Colonic mucosa (tissue), 4 donors: Measurements from ENCODE around the gene ADAMTS7. TPM values are rescaled to one million over a fixed set of nuclear protein-coding genes. Genes with fewer than 3 reads are reported as not detected.

Experiments
- DNase-seq: peaks from one replicate; pipeline ENCODE4 v3.0.0-alpha.2; 2020
- H3K27ac ChIP-seq: fragments of 200-600 bp; one replicate; pipeline ENCODE4 v1.8.0; 2021
- H3K27me3 ChIP-seq: fragments of 200-600 bp; one replicate; pipeline ENCODE4 v1.8.0; 2021
- H3K36me3 ChIP-seq: fragments of 200-600 bp; one replicate; pipeline ENCODE4 v1.8.0; 2021
- H3K4me1 ChIP-seq: fragments of 200-600 bp; one replicate; pipeline ENCODE4 v1.8.0; 2021; ENCODE audit warnings: mild to moderate bottlenecking
- H3K4me3 ChIP-seq: fragments of 200-600 bp; one replicate; pipeline ENCODE4 v1.8.0; 2021
- H3K9ac ChIP-seq, 2 donors: one replicate each; pipeline ENCODE4 v1.7.0; 2013; ENCODE audit warnings: control low read depth in 2 of 2, low read depth in 2 of 2, low read length in 2 of 2
- H3K9me3 ChIP-seq: fragments of 200-600 bp; one replicate; pipeline ENCODE4 v1.8.0; 2021
- intact Hi-C: fragments of 100-400 bp; cut with DNase I; formaldehyde crosslinking; loops from one replicate; pipeline ENCODE4 v1.14.1; 2022
- total RNA-seq, 2 donors: library from RNA; stranded (reverse); fragmentation: NEBNext Ultra II Directional in 1 of 2; extraction: Animal tissue kit (Norgen Biotek cat#: 25700) in 1 of 2; gene quantifications; one replicate each; pipeline ENCODE4 v1.2.1, GENCODE V29; 2021
- TF ChIP-seq, protein P1 (sequence below): fragments of 200-600 bp; IDR thresholded peaks from one replicate; pipeline ENCODE4 v1.8.0; 2022; ENCODE audit warnings: antibody characterized with exemption, mild to moderate bottlenecking
- donor health status: healthy.
- donor health status: DM: no; HTN: no; CAD: no.
- donor health status: DM: no; HTN: no; CAD: no.

Gene ADAMTS7, protein sequence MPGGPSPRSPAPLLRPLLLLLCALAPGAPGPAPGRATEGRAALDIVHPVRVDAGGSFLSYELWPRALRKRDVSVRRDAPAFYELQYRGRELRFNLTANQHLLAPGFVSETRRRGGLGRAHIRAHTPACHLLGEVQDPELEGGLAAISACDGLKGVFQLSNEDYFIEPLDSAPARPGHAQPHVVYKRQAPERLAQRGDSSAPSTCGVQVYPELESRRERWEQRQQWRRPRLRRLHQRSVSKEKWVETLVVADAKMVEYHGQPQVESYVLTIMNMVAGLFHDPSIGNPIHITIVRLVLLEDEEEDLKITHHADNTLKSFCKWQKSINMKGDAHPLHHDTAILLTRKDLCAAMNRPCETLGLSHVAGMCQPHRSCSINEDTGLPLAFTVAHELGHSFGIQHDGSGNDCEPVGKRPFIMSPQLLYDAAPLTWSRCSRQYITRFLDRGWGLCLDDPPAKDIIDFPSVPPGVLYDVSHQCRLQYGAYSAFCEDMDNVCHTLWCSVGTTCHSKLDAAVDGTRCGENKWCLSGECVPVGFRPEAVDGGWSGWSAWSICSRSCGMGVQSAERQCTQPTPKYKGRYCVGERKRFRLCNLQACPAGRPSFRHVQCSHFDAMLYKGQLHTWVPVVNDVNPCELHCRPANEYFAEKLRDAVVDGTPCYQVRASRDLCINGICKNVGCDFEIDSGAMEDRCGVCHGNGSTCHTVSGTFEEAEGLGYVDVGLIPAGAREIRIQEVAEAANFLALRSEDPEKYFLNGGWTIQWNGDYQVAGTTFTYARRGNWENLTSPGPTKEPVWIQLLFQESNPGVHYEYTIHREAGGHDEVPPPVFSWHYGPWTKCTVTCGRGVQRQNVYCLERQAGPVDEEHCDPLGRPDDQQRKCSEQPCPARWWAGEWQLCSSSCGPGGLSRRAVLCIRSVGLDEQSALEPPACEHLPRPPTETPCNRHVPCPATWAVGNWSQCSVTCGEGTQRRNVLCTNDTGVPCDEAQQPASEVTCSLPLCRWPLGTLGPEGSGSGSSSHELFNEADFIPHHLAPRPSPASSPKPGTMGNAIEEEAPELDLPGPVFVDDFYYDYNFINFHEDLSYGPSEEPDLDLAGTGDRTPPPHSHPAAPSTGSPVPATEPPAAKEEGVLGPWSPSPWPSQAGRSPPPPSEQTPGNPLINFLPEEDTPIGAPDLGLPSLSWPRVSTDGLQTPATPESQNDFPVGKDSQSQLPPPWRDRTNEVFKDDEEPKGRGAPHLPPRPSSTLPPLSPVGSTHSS (N-terminal part only)
- 1 to 10 TPM; 1.6 to 1.8 TPM for total RNA-seq

DNA sequence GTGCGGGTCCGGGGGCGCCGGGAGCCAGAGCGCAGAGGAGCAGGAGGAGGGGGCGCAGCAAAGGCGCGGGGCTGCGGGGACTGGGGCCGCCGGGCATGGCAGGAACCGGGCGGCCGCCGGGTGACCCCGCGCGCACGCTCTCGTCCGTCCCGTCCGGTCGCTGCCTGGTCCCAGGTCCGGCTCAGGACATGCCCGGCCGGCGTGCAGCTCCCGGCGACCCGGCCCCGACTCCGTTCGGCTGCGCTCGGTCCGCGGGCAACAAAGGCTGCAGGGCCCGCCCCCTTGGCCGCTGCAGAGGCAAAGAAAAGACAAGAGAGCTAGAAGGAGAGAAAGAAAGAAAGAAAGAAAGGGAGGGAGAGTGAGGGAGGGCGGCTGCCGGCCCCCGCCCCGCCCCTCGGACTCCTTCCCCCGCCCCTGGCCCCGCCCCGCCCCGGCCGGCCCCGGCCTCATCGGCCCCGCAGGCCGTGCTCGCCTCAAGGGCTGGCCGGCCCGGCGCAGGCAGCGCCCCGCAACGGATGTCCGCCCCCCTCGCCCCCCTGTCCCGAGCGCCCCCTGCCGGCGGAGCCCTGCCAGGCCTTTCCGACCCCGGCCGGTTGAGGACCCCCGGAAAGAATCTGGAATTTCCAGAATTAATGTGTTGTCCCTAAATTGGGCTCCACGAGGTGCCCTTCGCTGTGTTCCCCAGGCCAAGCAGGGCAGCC, at the start of gene ADAMTS7:
Gene ADAMTS7, minus strand, starts transcription at position 341 of the 701 bp plus-strand sequence. Its CDS starts 244 bp downstream, at position 97.
- Histone ChIP-seq H3K4me3 (peak within 1 kb of the TSS; percentile 81), H3K27me3 (peaks cover 23% of the 10 kb centered on the region), H3K27ac (peak within 1 kb of the TSS; percentile 16), H3K9me3 (no peaks in the 10 kb centered on the region), H3K4me1 (peaks cover 9% of the 10 kb centered on the region), H3K36me3 (no peaks in the 10 kb centered on the region), H3K9ac (peak within 1 kb of the TSS; percentile 55 to 63)
- DNase-seq: peak; percentile 65
- intact Hi-C loops: loop anchor here (5.0 kb wide), 1 partner anchor 61 kb away; the partner anchor contains the start of gene MORF4L1
- TF ChIP-seq, protein P1, sequence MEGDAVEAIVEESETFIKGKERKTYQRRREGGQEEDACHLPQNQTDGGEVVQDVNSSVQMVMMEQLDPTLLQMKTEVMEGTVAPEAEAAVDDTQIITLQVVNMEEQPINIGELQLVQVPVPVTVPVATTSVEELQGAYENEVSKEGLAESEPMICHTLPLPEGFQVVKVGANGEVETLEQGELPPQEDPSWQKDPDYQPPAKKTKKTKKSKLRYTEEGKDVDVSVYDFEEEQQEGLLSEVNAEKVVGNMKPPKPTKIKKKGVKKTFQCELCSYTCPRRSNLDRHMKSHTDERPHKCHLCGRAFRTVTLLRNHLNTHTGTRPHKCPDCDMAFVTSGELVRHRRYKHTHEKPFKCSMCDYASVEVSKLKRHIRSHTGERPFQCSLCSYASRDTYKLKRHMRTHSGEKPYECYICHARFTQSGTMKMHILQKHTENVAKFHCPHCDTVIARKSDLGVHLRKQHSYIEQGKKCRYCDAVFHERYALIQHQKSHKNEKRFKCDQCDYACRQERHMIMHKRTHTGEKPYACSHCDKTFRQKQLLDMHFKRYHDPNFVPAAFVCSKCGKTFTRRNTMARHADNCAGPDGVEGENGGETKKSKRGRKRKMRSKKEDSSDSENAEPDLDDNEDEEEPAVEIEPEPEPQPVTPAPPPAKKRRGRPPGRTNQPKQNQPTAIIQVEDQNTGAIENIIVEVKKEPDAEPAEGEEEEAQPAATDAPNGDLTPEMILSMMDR: peak; percentile 38

DNA sequence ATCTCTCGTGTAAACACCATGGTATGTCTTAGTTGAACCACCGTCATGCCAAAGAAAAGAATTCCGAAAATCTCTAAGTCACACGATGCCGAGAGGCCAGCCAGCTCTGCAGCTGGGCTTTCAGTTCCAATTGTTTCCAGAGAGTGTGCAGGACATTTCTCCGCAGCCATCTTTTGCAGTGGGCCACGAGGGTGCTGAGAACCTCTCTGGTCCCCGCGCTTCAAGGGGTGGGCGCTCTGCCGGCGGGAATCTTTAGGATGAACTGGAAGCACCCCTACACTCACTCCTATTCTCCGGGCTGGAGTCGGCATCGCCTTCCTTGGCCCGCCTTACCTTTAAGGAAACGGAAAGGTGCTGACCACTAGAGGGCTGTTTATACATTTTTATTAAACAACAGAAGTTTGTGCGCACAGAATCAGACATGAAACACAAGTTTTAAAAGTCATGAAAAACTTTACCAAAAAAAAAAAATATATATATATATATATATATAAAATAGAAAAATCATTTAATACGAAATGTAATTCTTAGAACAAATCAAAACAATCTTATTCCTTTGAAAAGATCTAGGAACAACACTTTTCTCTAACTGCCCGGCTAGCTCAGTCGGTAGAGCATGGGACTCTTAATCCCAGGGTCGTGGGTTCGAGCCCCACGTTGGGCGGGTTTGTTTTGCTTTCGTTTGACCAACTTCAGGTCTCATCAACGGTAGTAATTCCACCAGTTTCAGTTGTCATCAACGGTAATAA, 48.9 kb upstream of the ADAMTS7 start:
- H3K4me1 ChIP-seq: no peaks in the 10 kb centered on the region
- TF ChIP-seq, protein P1: peak; percentile 40
- intact Hi-C loops: no loop called here
- H3K36me3 ChIP-seq: no peaks in the 10 kb centered on the region
- H3K9ac ChIP-seq: peak overlapping the region; percentile 50 to 78
- peak; percentile 76 for DNase-seq
- H3K27ac ChIP-seq: no peak overlapping the region
- peak overlapping the region; percentile 31 for H3K4me3 ChIP-seq
- no peaks in the 10 kb centered on the region for H3K27me3 ChIP-seq
- no peaks in the 10 kb centered on the region for H3K9me3 ChIP-seq

DNA sequence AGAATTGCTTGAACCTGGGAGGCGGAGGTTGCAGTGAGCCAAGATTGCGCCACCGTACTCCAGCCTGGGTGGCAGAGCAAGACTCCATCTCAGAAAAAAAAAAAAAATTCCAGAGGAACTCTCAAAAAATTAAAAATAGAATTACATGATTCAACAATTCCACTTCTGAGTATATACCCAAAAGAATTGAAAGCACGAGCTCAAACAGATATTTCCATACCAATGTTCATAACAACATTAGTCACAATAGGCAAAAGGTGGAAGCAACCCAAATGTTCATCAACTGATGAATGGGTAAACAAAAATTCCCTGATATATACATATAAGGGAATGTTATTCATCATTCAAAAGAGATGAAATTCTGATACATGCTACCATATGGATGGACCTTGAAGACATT, 44.5 kb upstream of the ADAMTS7 start:
- Histone ChIP-seq H3K9ac (no peak overlapping the region), H3K36me3 (no peaks in the 10 kb centered on the region), H3K4me3 (no peak overlapping the region), H3K4me1 (no peaks in the 10 kb centered on the region), H3K9me3 (no peaks in the 10 kb centered on the region), H3K27me3 (no peaks in the 10 kb centered on the region), H3K27ac (no peak overlapping the region)
- TF ChIP-seq, protein P1: no peak
- intact Hi-C loops: no loop called here
- no peak for DNase-seq

DNA sequence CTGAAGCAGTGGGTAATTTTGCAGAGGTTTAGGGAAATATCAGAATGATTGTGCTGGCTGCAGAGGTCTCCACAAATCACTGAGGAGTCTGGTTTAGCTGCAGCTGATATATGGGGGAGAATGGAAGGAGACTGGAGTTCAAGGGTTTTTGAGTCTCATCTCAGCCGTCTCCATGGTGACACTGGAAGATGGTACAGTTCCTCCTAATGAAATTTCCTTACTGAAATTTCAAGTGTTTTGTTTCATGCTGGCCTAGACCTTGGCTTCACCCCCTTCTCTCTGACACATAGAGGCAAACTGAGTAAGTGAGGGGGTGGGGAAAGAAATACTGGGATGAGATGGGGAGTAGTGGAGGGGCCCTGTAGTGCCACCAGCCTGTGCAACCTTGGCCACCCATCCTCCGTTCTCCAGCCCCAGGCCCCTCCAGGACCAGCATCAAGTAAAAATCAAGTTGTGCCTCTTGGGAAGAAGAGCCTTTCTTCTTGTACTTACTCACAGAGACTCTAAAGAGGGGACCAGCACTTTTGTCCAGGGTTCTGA, 43.6 kb upstream of the ADAMTS7 start:
- no peak overlapping the region for H3K4me3 ChIP-seq
- no peaks in the 10 kb centered on the region for H3K27me3 ChIP-seq
- intact Hi-C loops: no loop called here
- H3K9me3 ChIP-seq: no peaks in the 10 kb centered on the region
- H3K9ac ChIP-seq: no peak overlapping the region
- TF ChIP-seq, protein P1: no peak
- DNase-seq: no peak
- no peak overlapping the region for H3K27ac ChIP-seq
- H3K4me1 ChIP-seq: no peaks in the 10 kb centered on the region
- H3K36me3 ChIP-seq: no peaks in the 10 kb centered on the region
